Testis (tissue), 3 donors: ENCODE data around the gene RASGRP4. TPM values are rescaled to one million over a fixed set of nuclear protein-coding genes. Genes with fewer than 3 reads are reported as not detected.

Experiments used
- DNase-seq: peaks from one replicate; pipeline ENCODE4 v3.0.0-alpha.2; 2019
- H3K27ac ChIP-seq, 2 donors: fragments of 200-600 bp; sonication (generic); one replicate each; pipeline ENCODE4 v1.5.1; 2019
- H3K27me3 ChIP-seq: fragments of 200-600 bp; sonication (generic); one replicate; pipeline ENCODE4 v1.5.1; 2019
- H3K36me3 ChIP-seq: fragments of 200-600 bp; sonication (generic); one replicate; pipeline ENCODE4 v1.5.1; 2017; ENCODE audit warnings: low read depth; ENCODE audit errors: missing control alignments
- H3K4me1 ChIP-seq: fragments of 200-600 bp; sonication (generic); one replicate; pipeline ENCODE4 v1.5.1; 2019
- H3K4me3 ChIP-seq, 2 donors: fragments of 200-600 bp; sonication (generic); one replicate each; pipeline ENCODE4 v1.5.1; 2017 to 2019
- H3K9me3 ChIP-seq: fragments of 200-600 bp; sonication (generic); one replicate; pipeline ENCODE4 v1.5.1; 2017
- POLR2A ChIP-seq: fragments of 450-650 bp; IDR thresholded peaks from one replicate; pipeline ENCODE4 v1.6.1; 2017; ENCODE audit warnings: antibody characterized with exemption, mild to moderate bottlenecking, moderate library complexity
- WGBS, 2 donors: methylation state at CpG; one replicate each; pipeline ENCODE4 v1.1.5; 2018; 5-methylcytosine and 5-hydroxymethylcytosine counted together
- intact Hi-C: fragments of 100-400 bp; cut with DNase I; formaldehyde crosslinking; loops from one replicate; pipeline ENCODE4 v1.15.1; 2023; ENCODE audit warnings: low total_unique reads
- polyA plus RNA-seq: library from polyadenylated mRNA; stranded (reverse); fragments of 350-450 nt; fragmentation: Illumina TruSeq; extraction: RNeasy Lipid Tissue Mini Kit (QIAGEN cat#74804); gene quantifications from one replicate; pipeline ENCODE4 v1.2.3, GENCODE V29; 2014; ENCODE audit warnings: low read depth, low replicate concordance; ENCODE audit not compliant: insufficient read depth
- total RNA-seq, 2 donors: library from RNA; depleted of rRNA; stranded (reverse); fragments of >200 nt; gene quantifications; one replicate each; pipeline ENCODE4 v1.2.3, GENCODE V29; 2016
- TF ChIP-seq, protein P1 (sequence below), 3 experiments: fragments of 450-650 bp in 2 of 3; fragments of 200-600 bp in 1 of 3; sonication (generic) in 1 of 3; IDR thresholded peaks; one replicate each; pipeline ENCODE4 v1.5.1; 2016 to 2019; ENCODE audit warnings: antibody characterized with exemption in 3 of 3, mild to moderate bottlenecking in 2 of 3, moderate library complexity in 1 of 3

The RASGRP4 gene
- total and polyA plus RNA-seq, 3 donors from 2014 or later, result 0.71 to 1.5 (median 1.3) TPM

DNA sequence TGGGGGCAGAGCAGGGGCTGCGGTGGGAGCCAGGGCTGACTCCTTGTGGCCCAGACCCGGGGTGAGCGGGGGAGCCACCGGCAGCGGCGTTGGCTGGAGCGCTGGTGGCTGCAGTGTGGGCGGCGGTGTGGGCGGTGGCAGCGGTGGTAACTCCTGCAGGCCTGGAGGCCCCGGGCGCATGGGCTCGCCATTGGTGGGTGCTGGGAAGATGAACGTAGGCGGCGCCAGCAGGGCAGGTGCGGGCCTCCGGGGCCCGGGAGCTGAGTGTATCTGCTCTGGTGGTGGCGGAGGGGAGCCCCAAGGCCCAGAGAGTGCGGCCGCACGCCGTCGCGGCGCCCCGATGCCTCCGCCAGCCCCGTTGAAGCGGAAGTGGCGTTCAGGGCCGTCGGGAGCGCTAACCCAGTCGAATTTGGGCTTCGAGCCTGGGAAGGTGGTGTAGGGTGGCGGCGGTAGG is 40.2 kb downstream of the RASGRP4 start:
- no peaks in the 10 kb centered on the region for H3K27me3 ChIP-seq
- H3K4me3 ChIP-seq, result peak overlapping the region in 1 of 2 donors; percentile 21
- DNase-seq, result no peak
- intact Hi-C loops, result no loop called here
- H3K9me3 ChIP-seq, result no peaks in the 10 kb centered on the region
- TF ChIP-seq POLR2A, result no peak
- TF ChIP-seq, protein P1, sequence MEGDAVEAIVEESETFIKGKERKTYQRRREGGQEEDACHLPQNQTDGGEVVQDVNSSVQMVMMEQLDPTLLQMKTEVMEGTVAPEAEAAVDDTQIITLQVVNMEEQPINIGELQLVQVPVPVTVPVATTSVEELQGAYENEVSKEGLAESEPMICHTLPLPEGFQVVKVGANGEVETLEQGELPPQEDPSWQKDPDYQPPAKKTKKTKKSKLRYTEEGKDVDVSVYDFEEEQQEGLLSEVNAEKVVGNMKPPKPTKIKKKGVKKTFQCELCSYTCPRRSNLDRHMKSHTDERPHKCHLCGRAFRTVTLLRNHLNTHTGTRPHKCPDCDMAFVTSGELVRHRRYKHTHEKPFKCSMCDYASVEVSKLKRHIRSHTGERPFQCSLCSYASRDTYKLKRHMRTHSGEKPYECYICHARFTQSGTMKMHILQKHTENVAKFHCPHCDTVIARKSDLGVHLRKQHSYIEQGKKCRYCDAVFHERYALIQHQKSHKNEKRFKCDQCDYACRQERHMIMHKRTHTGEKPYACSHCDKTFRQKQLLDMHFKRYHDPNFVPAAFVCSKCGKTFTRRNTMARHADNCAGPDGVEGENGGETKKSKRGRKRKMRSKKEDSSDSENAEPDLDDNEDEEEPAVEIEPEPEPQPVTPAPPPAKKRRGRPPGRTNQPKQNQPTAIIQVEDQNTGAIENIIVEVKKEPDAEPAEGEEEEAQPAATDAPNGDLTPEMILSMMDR (IDR thresholded peaks at IDR 0.05), result no peak
- H3K36me3 ChIP-seq, result no peaks in the 10 kb centered on the region
- 58 to 67% methylated on average over 29 to 40 of the region's 40 CpGs for WGBS, 2 donors
- H3K4me1 ChIP-seq, result peaks cover 23% of the 10 kb centered on the region
- H3K27ac ChIP-seq, result no peak overlapping the region

DNA sequence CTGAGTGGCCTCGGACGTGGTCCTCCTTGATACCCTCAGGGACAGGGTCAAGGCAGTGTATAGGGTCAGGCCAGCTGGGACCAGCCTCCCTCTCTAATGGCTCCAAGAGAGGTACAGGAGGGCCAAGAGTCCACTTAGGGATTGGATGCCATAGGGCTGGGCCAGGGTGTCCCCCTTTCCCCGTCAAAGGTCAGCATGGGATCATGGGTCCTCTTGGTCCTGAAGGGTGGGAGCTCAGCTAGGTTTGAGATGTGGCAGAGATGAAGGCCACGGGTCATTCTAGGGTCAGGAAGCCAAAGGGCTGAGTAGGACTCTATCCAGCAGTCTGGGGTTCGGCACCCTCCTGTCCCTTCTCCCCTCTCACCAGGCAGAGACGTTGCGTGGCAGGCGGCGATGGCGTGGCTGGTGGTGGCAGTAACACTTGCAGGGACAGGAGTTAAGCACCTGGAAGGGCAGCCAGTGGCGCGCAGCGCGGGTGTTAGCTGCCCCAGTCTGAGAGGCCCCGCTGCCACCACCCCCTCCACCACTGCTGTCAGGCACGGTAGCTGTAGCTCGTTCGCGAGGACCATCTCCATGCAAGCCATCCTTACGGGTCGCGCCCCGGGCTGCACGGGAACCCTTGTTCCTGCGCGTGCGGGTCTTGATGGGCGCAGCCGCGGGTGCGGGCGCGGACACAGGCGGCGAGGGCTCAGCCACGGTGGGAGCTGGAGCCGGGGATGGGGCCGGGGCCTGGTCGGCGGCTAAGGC is 40.8 kb downstream of the RASGRP4 start:
- Histone ChIP-seq H3K27me3 (no peaks in the 10 kb centered on the region), H3K36me3 (no peaks in the 10 kb centered on the region), H3K27ac (no peak overlapping the region), H3K4me3 (peak overlapping the region in 1 of 2 donors; percentile 21), H3K9me3 (no peaks in the 10 kb centered on the region), H3K4me1 (peaks cover 23% of the 10 kb centered on the region)
- intact Hi-C loops, result no loop called here
- no peak for TF ChIP-seq POLR2A
- TF ChIP-seq, protein P1 (IDR thresholded peaks at IDR 0.05), result no peak
- no peak for DNase-seq
- WGBS, 2 donors, result 61 to 76% methylated on average over 4 to 40 of the region's 40 CpGs

DNA sequence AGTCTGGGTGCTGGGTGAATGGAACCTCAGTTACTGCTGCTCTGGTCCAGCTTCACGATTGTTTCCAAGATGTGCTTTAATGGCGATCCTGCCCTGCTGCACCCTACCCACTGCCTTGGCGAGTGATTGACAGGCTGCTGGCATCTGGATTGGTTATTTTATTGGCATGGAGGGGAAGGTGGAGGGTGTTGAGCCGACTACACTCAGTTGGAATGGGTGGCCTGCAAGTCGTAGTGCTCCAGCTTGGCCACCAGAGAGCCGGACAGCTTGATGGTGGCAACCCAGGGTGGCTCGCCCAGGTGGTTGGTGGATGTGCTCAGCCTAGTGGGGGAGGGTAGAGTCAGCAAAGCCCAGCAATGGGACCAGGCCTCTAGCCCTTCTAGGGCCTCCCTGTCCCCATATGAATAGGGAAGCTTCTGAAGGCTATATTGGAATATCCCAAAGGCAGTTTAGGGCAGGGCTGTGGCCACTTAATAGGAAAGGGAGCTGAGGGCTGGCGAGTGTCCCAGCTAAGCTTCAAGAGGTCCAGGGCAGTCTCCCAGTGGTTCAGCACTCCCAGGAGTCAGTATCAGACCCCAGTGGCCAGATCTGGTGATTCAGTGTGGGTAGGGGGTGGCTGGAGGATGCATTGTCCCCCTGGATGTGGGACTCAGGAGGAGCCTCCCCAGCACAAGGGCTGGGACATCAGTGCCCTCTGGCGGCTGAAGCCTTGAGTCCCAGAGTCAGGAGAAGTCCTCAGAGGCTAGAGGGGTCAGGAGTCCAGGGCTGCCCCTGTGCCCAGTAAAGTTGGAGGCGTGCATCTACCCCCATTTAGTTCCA is 41.6 kb downstream of the RASGRP4 start:
- no peak for DNase-seq
- no peaks in the 10 kb centered on the region for H3K27me3 ChIP-seq
- 73 to 82% methylated on average over 8 to 9 of the region's 10 CpGs for WGBS, 2 donors
- TF ChIP-seq, protein P1 (IDR thresholded peaks at IDR 0.05), result no peak
- TF ChIP-seq POLR2A, result no peak
- H3K4me3 ChIP-seq, result no peak overlapping the region
- no peaks in the 10 kb centered on the region for H3K36me3 ChIP-seq
- H3K9me3 ChIP-seq, result no peaks in the 10 kb centered on the region
- intact Hi-C loops, result no loop called here
- H3K27ac ChIP-seq, result no peak overlapping the region
- peaks cover 23% of the 10 kb centered on the region for H3K4me1 ChIP-seq

DNA sequence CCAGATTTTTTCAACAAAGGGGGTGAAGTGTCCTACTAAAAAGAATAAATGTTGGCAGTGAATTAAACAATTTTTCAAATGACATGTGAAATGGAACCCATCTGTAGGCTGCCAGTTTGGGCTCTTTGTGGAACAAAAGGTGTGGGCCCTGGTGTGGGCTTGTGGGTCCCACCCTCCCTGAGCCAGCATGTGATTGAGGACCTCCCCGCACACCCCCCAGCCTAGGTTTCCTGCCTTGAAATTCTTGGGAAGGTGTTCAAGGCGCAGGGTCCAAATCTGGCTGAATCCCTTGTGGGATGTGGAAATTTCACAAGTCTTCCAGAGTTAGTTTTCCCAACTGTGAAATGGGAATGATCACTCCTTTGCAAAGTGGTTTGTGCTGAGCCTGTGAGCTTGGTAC is 42.3 kb downstream of the RASGRP4 start:
- Histone ChIP-seq H3K27me3 (no peaks in the 10 kb centered on the region), H3K27ac (no peak overlapping the region), H3K4me3 (no peak overlapping the region), H3K9me3 (no peaks in the 10 kb centered on the region), H3K36me3 (no peaks in the 10 kb centered on the region), H3K4me1 (peaks cover 19% of the 10 kb centered on the region)
- TF ChIP-seq, protein P1 (IDR thresholded peaks at IDR 0.05), result no peak
- no peak for TF ChIP-seq POLR2A
- no peak for DNase-seq
- WGBS, 2 donors, result 88 to 100% methylated on average over 2 of the region's 2 CpGs
- intact Hi-C loops, result no loop called here
